ENCODE results near the gene PAK6.

DNA sequence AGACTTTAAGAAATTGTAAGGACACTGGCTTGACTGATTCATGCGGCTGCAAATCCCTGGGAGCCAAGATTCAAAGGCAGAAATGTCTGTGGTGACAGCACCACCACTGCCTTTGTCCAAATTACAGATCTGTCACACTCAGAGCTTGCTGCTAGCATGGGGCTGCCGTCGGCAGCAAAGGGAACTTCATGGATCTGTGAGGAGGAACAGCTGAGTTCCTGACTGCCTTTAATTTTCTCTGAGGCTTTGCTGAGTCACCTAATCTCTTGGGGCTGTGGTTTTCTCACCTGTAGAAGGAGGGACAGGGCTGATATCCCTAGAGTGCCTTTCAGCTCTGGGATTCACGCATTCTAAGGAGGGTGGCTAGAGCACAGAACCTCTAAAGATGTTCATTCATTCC, 4.1 kb upstream of the PAK6 start:
- TF ChIP-seq CTCF (IDR thresholded peaks at IDR 0.05; ENCODE audit: low read depth, low read length), result no peak
- TF ChIP-seq EZH2phosphoT487 (IDR thresholded peaks at IDR 0.05; ENCODE audit: low read depth), result no peak
